GM18520 (cell line): Measurements from ENCODE around the gene EMILIN2.
"Not testable (repeated sequence)": the region's sequence is repeated elsewhere in the genome, so short reads cannot be mapped to it uniquely, and the experiment has no call there.

Source experiments
- ATAC-seq: cut with Tn5 transposase; IDR thresholded peaks from one replicate; pipeline ENCODE4 v1.9.1; 2021; ENCODE audit not compliant: unreplicated experiment

Gene EMILIN2

DNA sequence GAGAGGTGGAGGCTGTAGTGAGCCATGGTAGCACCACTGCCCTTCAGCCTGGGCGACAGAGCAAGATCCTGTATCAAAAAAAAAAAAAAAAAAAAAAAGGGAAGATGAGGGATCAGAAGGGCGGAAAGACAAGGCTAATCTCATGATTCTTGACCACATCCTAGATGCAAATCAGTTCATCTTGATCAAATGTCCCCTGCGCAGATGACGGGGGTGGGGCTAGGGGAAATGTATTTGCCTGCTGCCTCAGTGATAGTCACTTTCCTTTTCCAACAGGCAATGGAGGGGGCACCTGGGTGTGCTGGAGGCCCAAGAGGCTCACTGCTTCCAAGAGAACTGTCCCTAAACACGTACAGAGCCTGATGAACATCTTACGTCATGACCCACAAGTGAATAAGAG is 3.7 kb upstream of the EMILIN2 start:
- ATAC-seq = no peak

DNA sequence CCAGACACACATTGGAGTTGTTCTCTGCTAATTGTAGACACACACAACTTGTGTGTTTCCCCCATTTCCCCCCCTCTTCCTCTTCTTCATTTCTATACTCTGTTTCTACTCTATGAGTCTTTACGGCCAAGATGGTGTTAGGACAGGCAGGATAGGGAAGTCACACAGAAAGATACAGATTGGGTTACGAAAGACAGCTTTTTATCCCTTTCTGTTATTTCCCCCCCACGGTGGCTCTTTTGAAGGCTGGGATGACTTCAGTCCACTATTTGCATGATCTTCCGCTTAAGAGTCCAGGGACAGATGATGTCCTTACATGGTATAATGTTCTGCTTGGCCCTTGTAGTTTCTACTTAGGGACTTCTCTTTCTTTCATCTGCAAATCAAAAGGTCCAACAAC is 1.6 kb upstream of the EMILIN2 start:
- no peak for ATAC-seq

DNA sequence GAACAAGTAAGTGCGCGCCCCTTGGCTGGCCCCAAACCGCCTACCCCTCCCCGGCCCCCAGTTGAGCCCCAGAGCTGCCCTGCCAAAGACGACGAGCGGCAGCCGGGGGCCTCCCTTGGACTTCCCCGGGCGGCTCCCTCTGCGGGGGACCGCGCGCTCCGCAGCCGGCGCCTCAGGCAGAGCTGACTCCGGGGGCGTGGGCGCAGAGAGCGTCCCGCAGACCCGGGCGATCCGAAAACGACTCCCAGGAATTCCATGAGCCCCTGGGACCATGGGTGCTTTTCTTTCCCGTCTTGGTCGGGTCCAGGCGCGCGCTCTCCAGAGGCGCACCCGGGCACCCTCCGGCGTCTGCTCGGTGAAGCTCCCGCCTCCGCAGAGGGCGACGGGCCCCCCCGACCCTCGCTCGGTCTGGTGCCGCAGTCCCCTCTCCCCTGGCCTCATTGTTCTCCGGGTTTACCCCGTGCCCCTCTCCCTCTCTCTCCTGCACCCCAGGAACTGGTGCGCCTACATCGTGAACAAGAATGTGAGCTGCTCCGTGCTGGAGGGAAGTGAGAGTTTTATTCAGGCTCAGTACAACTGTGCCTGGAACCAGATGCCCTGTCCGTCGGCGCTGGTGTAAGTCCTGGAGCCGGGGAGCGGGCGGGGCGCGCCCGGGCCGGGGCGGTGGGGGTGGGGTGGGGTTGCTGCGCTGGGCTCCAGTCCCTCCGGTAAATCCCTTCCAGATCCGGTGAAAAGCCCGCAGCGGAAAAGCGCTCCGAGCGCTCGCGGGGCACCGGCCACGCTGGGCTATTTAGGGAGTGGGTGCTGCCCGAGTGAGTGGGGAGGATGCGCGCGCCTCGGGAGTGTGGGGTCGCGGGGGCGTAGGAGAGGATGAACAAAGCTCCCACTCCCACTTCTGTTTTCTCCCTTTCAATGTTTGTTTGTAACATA is 776 bp downstream of the EMILIN2 start:
- ATAC-seq = no peak

DNA sequence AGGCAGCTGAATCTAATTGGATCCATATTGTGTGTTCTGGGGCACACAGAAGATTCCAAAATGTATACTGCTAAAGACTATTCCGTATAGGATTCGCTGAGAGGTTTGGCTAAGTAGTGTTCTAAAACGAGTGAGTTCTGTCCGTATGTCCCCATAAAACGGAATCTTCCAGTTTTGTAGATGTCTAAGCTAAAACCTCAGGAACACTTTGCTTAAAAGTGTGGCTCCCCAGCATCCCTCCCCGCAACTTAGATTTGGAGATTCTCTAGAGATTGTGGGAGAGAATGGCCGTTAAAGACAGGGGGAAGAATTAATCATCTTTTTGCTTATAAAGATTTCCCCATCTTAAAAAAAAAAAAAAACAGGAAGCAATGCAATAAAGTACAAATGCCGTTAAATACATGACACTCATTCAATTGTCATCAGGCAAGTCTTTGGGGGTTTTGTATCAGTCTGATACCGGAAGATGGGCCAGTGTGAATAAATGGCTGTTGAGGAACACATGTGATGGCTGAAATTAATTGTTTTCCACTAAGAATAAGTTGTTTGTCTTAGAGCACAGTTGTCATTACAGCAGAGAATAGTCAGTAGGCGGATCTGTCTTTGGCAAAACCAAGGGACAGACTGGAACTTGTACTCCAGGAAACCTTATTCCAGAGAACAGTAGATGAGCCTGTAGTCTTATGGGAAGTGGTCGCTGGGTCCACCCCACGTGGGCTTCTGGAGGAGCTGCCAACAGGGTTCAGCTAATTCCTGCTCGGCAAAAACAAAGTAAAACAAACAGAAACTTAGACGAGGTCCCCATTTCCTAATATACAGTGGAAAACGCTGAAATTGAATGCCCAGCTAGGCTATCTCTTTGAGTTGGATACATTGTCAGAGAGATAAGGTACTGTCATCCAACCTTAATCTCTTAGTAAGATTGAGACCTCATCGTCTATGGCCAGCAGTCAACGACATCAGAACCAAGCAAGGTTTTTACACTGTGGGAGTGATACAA is 1.7 kb downstream of the EMILIN2 start:
- no peak for ATAC-seq

DNA sequence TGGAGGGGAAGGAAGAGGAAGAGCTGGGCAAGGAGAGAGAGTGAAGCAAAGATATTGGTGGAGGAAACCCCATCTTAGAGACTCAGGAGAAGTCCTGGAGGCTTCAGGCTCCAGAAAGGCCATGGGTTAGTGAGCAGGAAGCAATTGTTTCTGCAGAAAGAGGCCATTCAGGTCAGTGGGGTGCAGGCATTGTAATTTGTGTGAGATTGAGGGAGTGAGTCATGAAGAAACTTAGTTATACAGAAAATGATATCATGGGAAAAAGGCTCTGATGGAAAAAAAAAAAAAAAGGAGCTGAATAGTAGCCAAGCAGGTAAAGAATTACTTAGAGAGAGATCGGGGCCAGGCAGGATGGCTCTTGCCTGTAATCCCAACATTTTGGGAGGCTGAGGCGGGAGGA is 4.0 kb downstream of the EMILIN2 start:
- ATAC-seq = no peak

DNA sequence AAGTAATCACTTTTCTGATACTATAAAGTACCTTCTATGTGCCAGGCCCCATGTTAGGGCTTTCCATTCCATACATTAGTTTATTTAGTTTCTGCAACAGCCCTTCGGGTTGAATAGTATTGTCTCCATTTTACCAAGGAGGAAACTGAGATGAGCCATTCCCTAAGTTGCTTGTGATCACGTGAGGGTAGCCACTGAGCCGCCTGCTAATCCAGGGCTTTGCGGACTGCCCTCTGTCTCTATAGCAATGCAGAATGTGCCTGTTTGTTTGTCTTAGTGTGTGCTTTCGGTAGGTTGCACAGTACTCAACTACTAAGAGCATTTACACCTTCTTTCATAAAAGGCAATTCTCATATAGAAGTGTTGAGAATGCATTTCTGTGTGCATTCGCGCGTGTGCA is 5.0 kb downstream of the EMILIN2 start:
- ATAC-seq = no peak

DNA sequence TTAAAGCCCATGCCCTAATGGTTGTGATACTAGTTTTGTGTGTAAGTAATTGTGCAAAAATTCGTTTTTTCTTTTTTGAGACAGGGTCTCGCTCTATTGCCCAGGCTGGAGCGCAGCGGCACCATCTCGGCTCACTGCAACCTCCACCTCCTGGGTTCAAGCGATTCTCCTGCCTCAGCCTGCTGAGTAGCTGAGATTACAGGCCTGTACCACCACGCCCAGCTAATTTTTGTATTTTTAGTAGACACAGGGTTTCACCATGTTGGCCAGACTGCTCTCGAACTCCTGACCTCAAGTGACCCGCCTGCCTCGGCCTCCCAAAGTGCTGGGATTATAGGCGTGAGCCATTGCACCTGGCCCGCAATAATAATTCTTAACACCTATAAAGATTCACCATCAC is 5.7 kb downstream of the EMILIN2 start:
- ATAC-seq = not testable (repeated sequence)

DNA sequence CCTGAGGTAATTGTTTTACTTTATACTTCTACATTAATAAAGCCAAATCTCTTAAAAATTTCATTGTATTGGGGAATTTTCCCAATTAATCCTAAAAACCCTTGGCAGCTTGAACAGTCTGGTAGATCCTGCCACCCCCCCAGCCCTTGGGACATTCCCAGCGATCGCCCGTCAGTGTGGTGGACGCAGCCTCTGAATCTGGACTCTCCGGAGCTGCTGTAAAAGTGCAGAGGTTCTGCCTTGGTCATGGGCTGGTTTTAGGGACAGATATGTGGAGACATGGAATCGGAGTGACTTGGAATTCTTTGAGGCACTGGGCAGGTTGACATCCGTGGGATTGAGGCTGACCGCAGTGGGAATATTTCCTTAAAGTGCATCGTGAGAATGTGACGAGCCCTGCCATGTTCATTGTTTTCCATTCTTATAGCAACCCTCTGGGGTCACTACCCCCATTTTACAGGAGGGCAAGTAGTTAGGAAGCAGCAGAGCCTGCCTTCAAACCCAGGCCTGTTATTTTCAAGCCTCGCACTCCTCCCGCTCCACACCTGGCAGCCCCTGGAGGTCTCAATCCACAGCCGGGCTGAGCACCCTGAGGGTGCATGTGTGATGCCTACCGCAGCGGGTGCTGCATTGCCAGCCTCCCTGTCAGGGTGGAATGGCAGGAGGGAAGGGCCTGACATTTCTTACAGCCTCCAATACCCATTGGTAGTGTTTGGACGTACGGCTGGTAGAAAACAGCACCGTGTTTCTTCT is 6.5 kb downstream of the EMILIN2 start:
- no peak for ATAC-seq

DNA sequence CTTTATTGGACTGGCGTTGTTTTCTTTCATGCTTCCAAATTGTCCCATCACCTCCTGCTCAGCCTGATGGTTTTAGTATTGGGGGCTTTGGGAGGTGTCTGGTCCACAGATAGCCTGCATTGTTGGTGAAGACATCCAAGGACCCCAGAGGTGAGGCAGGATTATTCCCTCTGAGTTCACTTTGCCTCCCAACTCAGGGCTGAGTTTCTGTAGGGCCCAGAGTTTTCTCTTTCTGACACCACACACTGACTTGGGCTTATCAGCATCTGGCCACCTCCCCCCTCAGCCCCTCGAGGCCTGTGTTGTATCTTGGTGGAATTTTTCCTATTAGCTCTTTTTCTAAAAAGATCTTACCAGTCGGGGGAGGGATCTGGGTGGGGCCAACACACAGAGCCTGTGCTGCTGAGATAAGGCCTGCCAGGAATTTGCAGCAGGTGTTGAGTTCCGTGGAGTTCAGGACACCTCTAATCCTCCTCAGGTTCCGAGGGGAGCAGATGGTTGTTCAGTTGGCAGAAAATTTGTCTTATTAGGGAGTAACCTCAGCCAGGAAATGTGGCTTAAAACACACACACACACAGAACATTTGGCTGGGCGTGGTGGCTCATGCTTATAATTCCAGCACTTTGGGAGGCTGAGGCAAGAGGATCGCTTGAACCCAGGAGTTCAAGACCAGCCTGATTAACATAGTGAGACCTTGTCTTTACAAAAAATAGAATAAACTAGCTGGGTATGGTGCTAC is 7.3 kb downstream of the EMILIN2 start:
- no peak for ATAC-seq

DNA sequence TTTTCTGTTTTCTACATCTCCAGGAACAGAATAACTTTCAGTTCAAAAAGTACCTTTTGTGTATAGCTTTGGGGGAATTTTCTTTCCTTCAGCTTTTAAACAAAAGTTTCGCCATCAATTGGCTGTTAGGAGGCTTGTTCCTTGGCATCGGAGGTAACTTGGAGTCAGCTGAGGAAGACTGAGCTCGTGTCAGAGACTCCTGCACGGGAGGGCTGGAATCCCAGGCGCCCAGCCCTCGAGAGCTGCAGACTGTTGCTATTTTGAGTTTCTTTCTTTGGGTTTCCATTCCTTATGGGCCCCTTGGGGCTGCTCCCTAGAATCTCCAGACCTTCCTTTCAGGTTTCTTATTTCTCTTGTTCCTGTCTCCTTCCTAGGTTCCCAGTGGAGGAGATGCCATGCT is 8.1 kb downstream of the EMILIN2 start:
- ATAC-seq = no peak

DNA sequence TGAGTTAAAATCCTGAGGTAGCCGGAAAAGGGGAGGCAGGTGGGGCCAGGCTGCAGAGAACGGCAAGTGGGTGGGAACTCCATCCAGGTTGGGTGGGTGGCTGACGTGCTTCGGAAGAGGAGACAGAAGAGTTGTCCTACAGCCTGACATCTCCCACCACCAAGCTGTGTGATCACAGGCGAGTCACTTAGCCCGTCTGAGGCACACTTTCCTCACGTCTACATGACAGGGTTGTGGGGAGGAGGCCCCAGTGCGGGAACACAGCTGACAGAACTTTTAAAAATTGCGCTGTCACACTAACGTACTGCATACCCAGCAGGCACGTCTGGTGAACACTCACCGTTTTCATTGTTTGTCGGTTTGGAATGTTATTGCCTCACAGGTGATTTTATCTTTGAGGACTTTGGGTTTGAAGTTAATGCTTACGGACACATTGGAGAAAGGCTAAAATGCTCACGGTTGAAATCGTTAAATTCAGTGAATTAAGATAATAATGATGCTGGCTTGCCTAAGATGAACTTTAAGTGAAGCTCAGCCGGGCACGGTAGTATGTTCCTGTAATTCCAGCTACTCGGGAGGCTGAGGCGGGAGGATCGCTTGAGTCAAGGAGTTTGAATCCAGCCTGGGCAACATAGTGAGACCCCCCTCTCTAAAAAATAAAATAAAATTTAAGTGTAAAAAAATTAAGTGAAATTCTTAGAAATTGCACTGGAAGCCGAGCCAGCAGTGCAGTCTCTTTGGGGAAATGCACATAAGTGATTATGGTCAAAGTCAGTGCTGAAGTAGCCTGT is 8.9 kb downstream of the EMILIN2 start:
- no peak for ATAC-seq

DNA sequence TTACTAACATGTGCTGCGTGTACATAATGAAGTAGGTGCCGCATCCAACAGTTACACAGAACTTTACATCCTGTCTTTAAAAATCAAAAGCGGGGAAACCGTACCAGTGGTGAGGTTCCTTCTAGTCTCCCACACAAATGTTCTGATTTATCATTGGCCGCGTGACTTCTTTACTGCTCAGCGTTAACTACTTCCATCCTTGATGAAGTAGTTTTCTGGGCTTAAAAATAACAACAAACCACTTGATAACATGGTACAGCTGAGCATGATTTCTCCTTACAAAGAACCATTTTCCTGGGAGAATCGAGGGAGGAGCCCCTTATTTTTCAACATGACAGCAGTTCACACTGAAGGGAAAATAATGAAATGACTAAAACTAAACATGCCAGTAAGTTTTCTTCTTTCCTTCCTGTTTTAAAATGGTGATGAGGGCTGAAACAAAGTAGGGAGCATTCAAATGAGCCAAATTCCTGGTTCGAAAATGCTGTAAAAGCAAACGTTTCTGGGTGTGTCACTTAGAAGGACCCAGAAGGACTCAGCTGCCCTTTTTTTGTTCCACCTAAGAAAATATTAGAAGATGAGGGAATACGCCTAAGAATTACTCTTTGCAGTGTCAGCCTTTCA is 9.9 kb downstream of the EMILIN2 start:
- no peak for ATAC-seq

DNA sequence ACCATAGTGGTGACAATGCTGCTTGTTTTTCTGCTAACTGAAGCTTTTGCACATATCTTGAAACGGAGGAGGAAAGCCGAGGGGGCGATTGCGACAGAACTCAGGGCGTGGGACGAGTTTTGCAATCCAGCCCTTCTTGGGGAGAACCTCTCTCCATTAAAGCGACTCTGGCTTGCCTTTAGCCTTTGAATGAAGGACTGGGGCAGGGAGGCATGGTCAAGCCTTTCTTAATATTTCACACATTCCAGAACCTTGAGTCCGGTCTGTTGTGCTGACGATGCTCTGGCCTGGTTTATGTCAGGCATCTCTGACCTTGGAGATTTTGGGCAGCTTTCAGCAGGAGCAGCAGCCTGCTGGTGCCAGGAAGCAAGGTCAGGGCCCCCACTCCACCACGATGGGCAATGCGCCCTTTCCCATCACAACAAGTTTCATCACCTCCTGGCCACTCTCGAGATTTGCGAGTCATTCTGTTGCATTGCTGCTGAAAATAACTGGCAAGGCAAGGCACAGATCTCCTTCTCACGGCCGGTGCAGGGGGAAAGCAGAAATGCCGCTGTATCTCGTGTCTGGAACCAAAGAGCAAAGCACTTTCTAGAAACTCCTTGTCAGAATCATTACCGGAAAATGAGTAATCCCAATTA is 10.8 kb downstream of the EMILIN2 start:
- no peak for ATAC-seq

DNA sequence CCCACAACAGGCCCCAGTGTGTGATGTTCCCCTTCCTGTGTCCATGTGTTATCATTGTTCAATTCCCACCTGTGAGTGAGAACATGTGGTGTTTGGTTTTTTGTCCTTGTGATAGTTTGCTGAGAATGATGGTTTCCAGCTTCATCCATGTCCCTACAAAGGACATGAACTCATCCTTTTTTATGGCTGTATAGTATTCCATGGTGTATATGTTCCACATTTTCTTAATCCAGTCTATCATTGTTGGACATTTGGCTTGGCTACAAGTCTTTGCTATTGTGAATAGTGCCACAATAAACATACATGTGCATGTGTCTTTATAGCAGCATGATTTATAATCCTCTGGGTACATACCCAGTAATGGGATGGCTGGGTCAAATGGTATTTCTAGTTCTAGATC is 13.6 kb downstream of the EMILIN2 start:
- not testable (repeated sequence) for ATAC-seq

DNA sequence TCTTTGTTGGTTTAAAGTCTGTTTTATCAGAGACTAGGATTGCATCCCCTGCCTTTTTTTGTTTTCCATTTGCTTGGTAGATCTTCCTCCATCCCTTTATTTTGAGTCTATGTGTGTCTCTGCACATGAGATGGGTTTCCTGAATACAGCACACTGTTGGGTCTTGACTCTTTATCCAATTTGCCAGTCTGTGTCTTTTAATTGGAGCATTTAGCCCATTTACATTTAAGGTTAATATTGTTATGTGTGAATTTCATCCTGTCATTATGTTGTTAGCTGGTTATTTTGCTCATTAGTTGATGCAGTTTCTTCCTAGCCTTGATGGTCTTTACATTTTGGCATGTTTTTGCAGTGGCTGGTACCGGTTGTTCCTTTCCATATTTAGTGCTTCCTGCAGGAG is 17.2 kb downstream of the EMILIN2 start:
- not testable (repeated sequence) for ATAC-seq

DNA sequence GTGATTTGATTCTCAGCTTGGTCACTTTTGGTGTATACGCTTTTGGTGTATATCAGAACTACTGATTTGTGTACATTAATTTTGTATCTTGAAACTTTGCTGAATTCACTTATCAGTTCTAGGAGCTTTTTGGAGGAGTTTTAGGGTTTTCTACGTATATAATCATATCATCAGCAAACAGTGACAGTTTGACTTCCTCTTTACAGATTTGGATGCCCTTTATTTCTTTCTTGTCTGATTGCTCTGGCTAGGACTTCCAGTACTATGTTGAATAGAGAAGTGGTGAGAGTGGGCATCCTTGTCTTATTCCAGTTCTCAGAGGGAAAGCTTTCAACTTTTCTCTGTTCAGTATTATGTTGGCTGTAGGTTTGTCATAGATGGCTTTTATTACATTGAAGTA is 19.7 kb downstream of the EMILIN2 start:
- not testable (repeated sequence) for ATAC-seq

DNA sequence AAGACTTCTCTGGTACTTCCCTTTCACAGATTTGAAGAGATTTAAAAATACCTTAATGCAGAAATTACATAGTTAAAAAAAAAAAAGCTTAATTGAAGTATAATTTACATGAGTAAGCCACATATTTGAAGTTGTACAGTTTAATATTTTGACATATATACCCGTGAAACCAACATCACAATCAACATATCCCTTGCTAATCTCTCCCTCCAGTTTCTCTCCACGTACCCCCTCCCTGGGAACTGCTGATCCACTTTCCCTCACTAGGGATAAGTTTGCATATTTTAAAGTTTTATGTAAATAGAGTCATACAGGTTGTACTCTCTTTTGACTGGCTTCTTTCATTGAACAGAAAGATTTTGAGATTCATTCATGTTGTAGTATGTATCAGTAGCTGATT is 22.4 kb downstream of the EMILIN2 start:
- no peak for ATAC-seq

DNA sequence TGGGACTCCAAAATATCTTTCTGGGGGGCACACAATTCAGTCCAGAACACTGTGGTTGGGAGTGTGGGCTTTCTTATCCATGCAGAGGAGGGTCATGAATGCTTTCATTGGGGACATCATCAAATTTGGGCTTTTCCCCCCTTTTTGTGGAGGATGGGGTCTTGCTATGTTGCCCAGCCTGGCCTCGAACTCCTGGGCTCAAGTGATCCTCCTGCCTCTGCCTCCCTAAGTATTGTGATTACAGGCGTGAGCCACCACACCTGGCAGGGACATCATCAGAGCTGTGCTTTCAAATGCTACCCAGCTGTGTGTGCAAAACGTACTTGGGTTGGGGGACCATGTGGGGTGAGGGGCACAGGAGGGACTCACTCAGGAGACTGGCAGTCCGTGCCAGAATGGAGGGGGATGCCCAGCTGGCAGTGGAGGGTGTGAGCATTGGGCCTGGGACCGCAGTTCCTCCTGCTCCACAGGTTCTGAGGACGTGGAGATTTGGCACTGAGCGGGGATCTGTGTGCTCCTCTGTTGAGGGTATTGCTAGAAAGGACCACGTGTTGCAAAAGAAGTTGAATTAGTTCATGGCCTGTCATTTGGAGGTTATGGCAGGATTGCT is 24.4 kb downstream of the EMILIN2 start:
- ATAC-seq = no peak
